WTC11 (cell line): ENCODE data around the gene UIMC1. TPM values are rescaled to one million over a fixed set of nuclear protein-coding genes. Genes with fewer than 3 reads are reported as not detected.

Experiments used
- ATAC-seq: fragments of 200-7000 bp; cut with Tn5 transposase; 2 replicates; pipeline ENCODE4 v1.10.0; 2021; ENCODE audit warnings: mild to moderate bottlenecking, moderate library complexity
- CTCF ChIA-PET: fragments of 300-600 bp; sonication (Branson Sonifier 250); formaldehyde crosslinking; loops from one replicate; lab custom pipeline; 2021; ENCODE audit warnings: antibody characterized with exemption; lab: Charles Lee
- POLR2A ChIA-PET: fragments of 350-600 bp; sonication (Branson Sonifier 250); formaldehyde crosslinking; loops from one replicate; lab custom pipeline; 2021; ENCODE audit warnings: antibody characterized with exemption; lab: Charles Lee
- DNase-seq: peaks from one replicate; pipeline ENCODE4 v3.0.0; 2021; ENCODE audit warnings: low spot score
- H3K27ac Mint-ChIP-seq: 2 replicates; pipeline ENCODE4 v1.8.0; 2021; ENCODE audit warnings: mixed read lengths
- H3K27me3 Mint-ChIP-seq: 2 replicates; pipeline ENCODE4 v1.8.0; 2021; ENCODE audit warnings: low read depth, mild to moderate bottlenecking, moderate library complexity, mixed read lengths
- H3K36me3 Mint-ChIP-seq: 2 replicates; pipeline ENCODE4 v1.8.0; 2021; ENCODE audit warnings: mixed read lengths
- H3K4me1 Mint-ChIP-seq: 2 replicates; pipeline ENCODE4 v1.8.0; 2022; ENCODE audit warnings: mixed read lengths
- H3K4me3 Mint-ChIP-seq: 2 replicates; pipeline ENCODE4 v1.8.0; 2021; ENCODE audit warnings: mild to moderate bottlenecking, moderate library complexity, mixed read lengths
- H3K9me3 Mint-ChIP-seq: 2 replicates; pipeline ENCODE4 v1.8.0; 2021; ENCODE audit warnings: mixed read lengths
- AFF4 ChIP-seq: sonication (generic); formaldehyde crosslinking; IDR thresholded peaks from 2 replicates; pipeline ENCODE4 v1.8.1; 2023; ENCODE audit warnings: mild to moderate bottlenecking, missing genetic modification reagents, borderline replicate concordance
- ATF2 ChIP-seq: sonication (generic); formaldehyde crosslinking; IDR thresholded peaks from 2 replicates; pipeline ENCODE4 v1.8.1; 2022; ENCODE audit warnings: low read depth, missing genetic modification reagents, borderline replicate concordance
- CBFB ChIP-seq: sonication (generic); formaldehyde crosslinking; IDR thresholded peaks from 2 replicates; pipeline ENCODE4 v1.8.1; 2022; ENCODE audit warnings: mild to moderate bottlenecking, low read depth, missing genetic modification reagents
- ELF4 ChIP-seq: sonication (generic); formaldehyde crosslinking; IDR thresholded peaks from 2 replicates; pipeline ENCODE4 v1.8.1; 2022; ENCODE audit warnings: low read depth, mild to moderate bottlenecking, moderate library complexity, missing genetic modification reagents
- ESRRA ChIP-seq: sonication (generic); formaldehyde crosslinking; IDR thresholded peaks from 2 replicates; pipeline ENCODE4 v1.8.1; 2022; ENCODE audit warnings: mild to moderate bottlenecking, missing genetic modification reagents, borderline replicate concordance
- FOXJ3 ChIP-seq: sonication (generic); formaldehyde crosslinking; IDR thresholded peaks from 2 replicates; pipeline ENCODE4 v1.9.0; 2021; ENCODE audit warnings: missing genetic modification reagents, mild to moderate bottlenecking, borderline replicate concordance
- FOXP1 ChIP-seq: sonication (generic); formaldehyde crosslinking; IDR thresholded peaks from 2 replicates; pipeline ENCODE4 v1.8.0; 2022; ENCODE audit warnings: missing genetic modification reagents, mild to moderate bottlenecking, moderate library complexity, borderline replicate concordance
- FOXP4 ChIP-seq: sonication (generic); formaldehyde crosslinking; IDR thresholded peaks from 2 replicates; pipeline ENCODE4 v1.8.0; 2022; ENCODE audit warnings: mild to moderate bottlenecking, missing genetic modification reagents
- GRHL2 ChIP-seq: fragments of 250-450 bp; sonication (Bioruptor Pico); IDR thresholded peaks from 2 replicates; pipeline ENCODE4 v1.8.0; 2022; ENCODE audit warnings: mild to moderate bottlenecking, moderate library complexity; ENCODE audit not compliant: insufficient replicate concordance, severe bottlenecking
- HMGXB4 ChIP-seq: sonication (generic); formaldehyde crosslinking; IDR thresholded peaks from 2 replicates; pipeline ENCODE4 v1.8.1; 2023; ENCODE audit warnings: mild to moderate bottlenecking, moderate library complexity, missing genetic modification reagents
- MLX ChIP-seq: sonication (generic); formaldehyde crosslinking; IDR thresholded peaks from 2 replicates; pipeline ENCODE4 v1.8.1; 2023; ENCODE audit warnings: mild to moderate bottlenecking, missing genetic modification reagents, moderate library complexity
- STAT6 ChIP-seq: sonication (generic); formaldehyde crosslinking; conservative IDR thresholded peaks from 2 replicates; pipeline ENCODE4 v1.8.1; 2023; ENCODE audit warnings: mild to moderate bottlenecking, low read depth, missing genetic modification reagents, moderate library complexity
- TEAD1 ChIP-seq: sonication (generic); formaldehyde crosslinking; IDR thresholded peaks from 2 replicates; pipeline ENCODE4 v1.8.0; 2022; ENCODE audit warnings: mild to moderate bottlenecking, missing genetic modification reagents
- ZBTB21 ChIP-seq: sonication (generic); formaldehyde crosslinking; IDR thresholded peaks from 2 replicates; pipeline ENCODE4 v1.8.1; 2023; ENCODE audit warnings: mild to moderate bottlenecking, missing genetic modification reagents, borderline replicate concordance
- ZBTB43 ChIP-seq: sonication (generic); formaldehyde crosslinking; IDR thresholded peaks from 2 replicates; pipeline ENCODE4 v1.8.1; 2023; ENCODE audit warnings: mild to moderate bottlenecking, missing genetic modification reagents
- ZNF138 ChIP-seq: sonication (generic); formaldehyde crosslinking; conservative IDR thresholded peaks from 2 replicates; pipeline ENCODE4 v1.8.1; 2022; ENCODE audit warnings: mild to moderate bottlenecking, moderate library complexity, missing genetic modification reagents
- ZNF423 ChIP-seq: fragments of 250-450 bp; sonication (Bioruptor Pico); IDR thresholded peaks from 2 replicates; pipeline ENCODE4 v2.1.2; 2022; ENCODE audit warnings: mild to moderate bottlenecking, moderate library complexity
- total RNA-seq: library from RNA; stranded (reverse); gene quantifications from 3 replicates; pipeline ENCODE4 v1.2.3, GENCODE V29; 2021

UIMC1 gene
- total RNA-seq, 1 experiment from 2014 or later, result 48.0 TPM

GRCh38 chr5:177036443-177036842, 29.9 kb upstream of the UIMC1 start (continued):
- TF ChIP-seq GRHL2 (CRISPR knock-in tag) (no peak), FOXP4 (no peak), FOXJ3 (CRISPR knock-in tag) (no peak), ZNF138 (no peak), ZBTB21 (CRISPR knock-in tag) (no peak), ESRRA (no peak), ATF2 (CRISPR knock-in tag) (no peak), STAT6 (CRISPR knock-in tag) (no peak), TEAD1 (CRISPR knock-in tag) (no peak), AFF4 (CRISPR knock-in tag) (no peak)

- ATAC-seq, result peak; percentile 89
- POLR2A ChIA-PET, result no interaction called here
- Mint-ChIP-seq H3K4me3 (no peak overlapping the region), H3K36me3 (peaks cover 11% of the 10 kb centered on the region), H3K27me3 (no peaks in the 10 kb centered on the region), H3K4me1 (peaks cover 10% of the 10 kb centered on the region), H3K27ac (peak overlapping the region; percentile 78), H3K9me3 (peaks cover 6% of the 10 kb centered on the region; the same call in 1 of the 2 replicates)
- CTCF ChIA-PET, result interaction anchor here (0.8 to 1.4 kb wide), 4 partner anchors 14 to 219 kb away, joined by 3 to 7 read pairs (median 4); partner anchors contain the start of genes FGFR4 and ZNF346
- peak; percentile 29 for DNase-seq
- no peak for TF ChIP-seq ATF2 (CRISPR knock-in tag)
- TF ChIP-seq FOXP1 (CRISPR knock-in tag), result no peak
- TF ChIP-seq MLX (CRISPR knock-in tag), result no peak
- TF ChIP-seq ZNF423 (CRISPR knock-in tag), result no peak
- TF ChIP-seq CBFB (CRISPR knock-in tag), result no peak
- TF ChIP-seq HMGXB4, result no peak
- TF ChIP-seq TEAD1 (CRISPR knock-in tag), result no peak
- TF ChIP-seq ELF4 (CRISPR knock-in tag), result no peak
- TF ChIP-seq FOXP4, result no peak
- no peak for TF ChIP-seq ZBTB43 (CRISPR knock-in tag)
Measured at GRCh38 chr5:177035976-177036375, 29.4 kb upstream of the UIMC1 start.
